HG03108 (cell line): ENCODE results near the gene HIVEP3.

ENCODE experiments used
- ATAC-seq: cut with Tn5 transposase; IDR thresholded peaks from one replicate; pipeline ENCODE4 v1.9.1; 2021; ENCODE audit warnings: moderate library complexity; ENCODE audit not compliant: unreplicated experiment

Gene HIVEP3

GRCh38 chr1:41850029-41850428, 68.7 kb downstream of the HIVEP3 start:
- ATAC-seq: no peak

- no peak for ATAC-seq
Measured at GRCh38 chr1:41849211-41849759, 69.4 kb downstream of the HIVEP3 start.

- ATAC-seq: no peak
Measured at GRCh38 chr1:41848216-41848952, 70.3 kb downstream of the HIVEP3 start.

- no peak for ATAC-seq
Measured at GRCh38 chr1:41847733-41848132, 71.0 kb downstream of the HIVEP3 start.

GRCh38 chr1:41846625-41847405, 71.9 kb downstream of the HIVEP3 start:
- ATAC-seq: no peak

- no peak for ATAC-seq
Measured at GRCh38 chr1:41844781-41845272, 73.9 kb downstream of the HIVEP3 start.

GRCh38 chr1:41844255-41844654, 74.5 kb downstream of the HIVEP3 start:
- ATAC-seq: no peak

GRCh38 chr1:41842993-41843755, 75.5 kb downstream of the HIVEP3 start:
- ATAC-seq: no peak

GRCh38 chr1:41842326-41842725, 76.4 kb downstream of the HIVEP3 start:
- ATAC-seq: no peak

GRCh38 chr1:41840592-41841246, 78.0 kb downstream of the HIVEP3 start:
- no peak for ATAC-seq

GRCh38 chr1:41838266-41838665, 80.5 kb downstream of the HIVEP3 start:
- ATAC-seq: no peak

- ATAC-seq: no peak
Measured at GRCh38 chr1:41837691-41838090, 81.0 kb downstream of the HIVEP3 start.

- no peak for ATAC-seq
Measured at GRCh38 chr1:41835485-41835884, 83.2 kb downstream of the HIVEP3 start.

- no peak for ATAC-seq
Measured at GRCh38 chr1:41833519-41834000, 85.2 kb downstream of the HIVEP3 start.

GRCh38 chr1:41830726-41831125, 88.0 kb downstream of the HIVEP3 start:
- ATAC-seq: no peak

- no peak for ATAC-seq
Measured at GRCh38 chr1:41827991-41828570, 90.6 kb downstream of the HIVEP3 start.

GRCh38 chr1:41823471-41823870, 95.3 kb downstream of the HIVEP3 start:
- ATAC-seq: no peak

GRCh38 chr1:41822866-41823265, 95.9 kb downstream of the HIVEP3 start:
- no peak for ATAC-seq

- ATAC-seq: no peak
Measured at GRCh38 chr1:41819843-41820242, 98.9 kb downstream of the HIVEP3 start.

GRCh38 chr1:41819069-41819468, 99.7 kb downstream of the HIVEP3 start:
- ATAC-seq: no peak
